Measurements from ENCODE around the gene FOXO1.

DNA sequence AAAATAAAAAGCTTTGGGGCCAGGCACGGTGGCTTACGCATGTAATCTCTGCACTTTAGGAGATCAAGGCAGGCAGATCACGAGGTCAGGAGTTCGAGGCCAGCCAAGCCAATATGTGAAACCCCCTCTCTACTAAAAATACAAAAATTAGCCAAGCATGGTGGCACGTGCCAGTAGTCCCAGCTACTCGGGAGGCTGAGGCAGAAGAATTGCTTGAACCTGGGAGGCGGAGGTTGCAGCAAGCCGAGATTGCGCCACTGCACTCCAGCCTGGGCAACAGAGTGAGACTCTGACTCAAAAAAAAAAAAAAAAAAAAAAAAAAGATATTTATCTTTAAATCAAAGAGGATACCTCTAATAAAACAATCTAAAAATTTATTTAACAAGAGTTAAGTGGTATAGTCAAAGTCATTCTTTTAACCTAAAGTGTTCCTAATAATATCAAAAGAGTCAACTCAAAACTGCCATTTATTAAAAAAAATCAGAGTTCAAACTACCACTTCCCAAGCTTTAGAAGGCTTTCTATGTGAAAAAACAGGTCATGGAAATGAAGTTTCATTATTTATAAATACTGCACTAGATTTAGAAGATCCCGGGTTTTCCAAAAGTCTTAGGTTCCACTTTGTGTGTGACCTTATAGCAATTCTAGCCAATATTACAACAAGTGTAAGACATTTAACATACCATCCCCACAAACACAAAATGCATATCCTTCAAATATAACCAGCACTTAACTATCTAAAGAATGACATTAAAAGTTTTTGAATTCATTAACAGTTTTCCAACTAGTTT is 4.4 kb downstream of the FOXO1 start:
- TF ChIP-seq, protein P1, sequence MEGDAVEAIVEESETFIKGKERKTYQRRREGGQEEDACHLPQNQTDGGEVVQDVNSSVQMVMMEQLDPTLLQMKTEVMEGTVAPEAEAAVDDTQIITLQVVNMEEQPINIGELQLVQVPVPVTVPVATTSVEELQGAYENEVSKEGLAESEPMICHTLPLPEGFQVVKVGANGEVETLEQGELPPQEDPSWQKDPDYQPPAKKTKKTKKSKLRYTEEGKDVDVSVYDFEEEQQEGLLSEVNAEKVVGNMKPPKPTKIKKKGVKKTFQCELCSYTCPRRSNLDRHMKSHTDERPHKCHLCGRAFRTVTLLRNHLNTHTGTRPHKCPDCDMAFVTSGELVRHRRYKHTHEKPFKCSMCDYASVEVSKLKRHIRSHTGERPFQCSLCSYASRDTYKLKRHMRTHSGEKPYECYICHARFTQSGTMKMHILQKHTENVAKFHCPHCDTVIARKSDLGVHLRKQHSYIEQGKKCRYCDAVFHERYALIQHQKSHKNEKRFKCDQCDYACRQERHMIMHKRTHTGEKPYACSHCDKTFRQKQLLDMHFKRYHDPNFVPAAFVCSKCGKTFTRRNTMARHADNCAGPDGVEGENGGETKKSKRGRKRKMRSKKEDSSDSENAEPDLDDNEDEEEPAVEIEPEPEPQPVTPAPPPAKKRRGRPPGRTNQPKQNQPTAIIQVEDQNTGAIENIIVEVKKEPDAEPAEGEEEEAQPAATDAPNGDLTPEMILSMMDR (IDR thresholded peaks at IDR 0.05 in 2 of 3, conservative IDR thresholded peaks at IDR 0.05 in 1 of 3; ENCODE audit: insufficient read depth in 2 of 3, low read depth in 1 of 3, low read length in 3 of 3): no peak
- no peak for TF ChIP-seq TAF1 (IDR thresholded peaks at IDR 0.05; ENCODE audit: control insufficient read depth, extremely low read depth, insufficient read depth, low read length, severe bottlenecking)
- no peak for TF ChIP-seq HNRNPH1 (optimal IDR thresholded peaks at IDR 0.05; ENCODE audit: low read depth, low read length)
- TF ChIP-seq ZBTB7A (IDR thresholded peaks at IDR 0.05; ENCODE audit: borderline replicate concordance, control insufficient read depth, low read depth, low read length): no peak
- no peak for TF ChIP-seq ZFX (CRISPR knock-in tag; IDR thresholded peaks at IDR 0.05)
- TF ChIP-seq MAFF (IDR thresholded peaks at IDR 0.05; ENCODE audit: low read length): no peak
- no peak for TF ChIP-seq CHD2 (IDR thresholded peaks at IDR 0.05; ENCODE audit: low read depth, low read length)
- TF ChIP-seq SMAD3 (CRISPR knock-in tag; conservative IDR thresholded peaks at IDR 0.05): no peak
